GM19395 (cell line): ENCODE measurements around the gene MAN1A2.
"Not testable (repeated sequence)": the region's sequence is repeated elsewhere in the genome, so short reads cannot be mapped to it uniquely, and the experiment has no call there.

Experiments used
- ATAC-seq: cut with Tn5 transposase; IDR thresholded peaks from one replicate; pipeline ENCODE4 v1.9.1; 2021; ENCODE audit warnings: mild to moderate bottlenecking, moderate library complexity; ENCODE audit not compliant: unreplicated experiment

MAN1A2 gene

GRCh38 chr1:117555806-117556205 is 188.6 kb downstream of the MAN1A2 start:
- ATAC-seq = no peak

DNA sequence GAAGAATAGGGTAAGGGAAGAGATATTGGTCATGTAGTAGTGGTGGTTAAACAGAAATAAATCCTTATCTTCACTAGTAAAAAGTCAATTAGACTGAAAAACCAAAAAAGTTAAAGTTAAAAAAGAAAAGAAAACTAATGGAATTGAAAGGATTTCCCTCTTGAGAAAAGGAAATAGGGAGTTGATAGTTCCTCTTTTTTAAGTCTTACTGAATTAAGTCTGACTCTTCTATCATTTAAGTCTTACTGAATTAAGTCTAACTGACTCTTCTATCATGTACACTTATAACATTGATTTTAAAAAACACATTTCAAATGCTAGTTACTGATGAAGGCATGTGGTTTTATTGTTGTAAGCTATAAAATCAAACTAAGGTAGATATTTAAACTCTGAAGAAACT is 189.1 kb downstream of the MAN1A2 start:
- no peak for ATAC-seq

DNA sequence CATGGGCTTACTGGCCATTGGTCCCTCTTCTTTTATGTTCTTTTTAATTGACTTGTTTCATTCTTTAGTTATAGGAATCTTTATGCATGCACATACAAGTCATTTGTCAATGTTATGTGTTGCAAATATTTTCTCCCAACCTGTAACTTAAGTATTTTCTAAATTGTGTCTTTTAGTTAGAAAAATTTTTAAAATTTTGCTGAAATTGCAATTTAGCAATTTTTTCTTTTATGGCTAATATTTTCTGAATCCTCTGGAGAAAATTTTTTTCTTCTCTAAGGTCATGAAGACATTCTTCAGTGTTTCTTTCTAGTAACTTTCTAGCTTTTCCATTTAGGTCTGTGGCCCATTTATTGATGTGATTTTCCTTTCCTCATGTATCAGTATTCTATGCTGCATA is 189.7 kb downstream of the MAN1A2 start:
- no peak for ATAC-seq

DNA sequence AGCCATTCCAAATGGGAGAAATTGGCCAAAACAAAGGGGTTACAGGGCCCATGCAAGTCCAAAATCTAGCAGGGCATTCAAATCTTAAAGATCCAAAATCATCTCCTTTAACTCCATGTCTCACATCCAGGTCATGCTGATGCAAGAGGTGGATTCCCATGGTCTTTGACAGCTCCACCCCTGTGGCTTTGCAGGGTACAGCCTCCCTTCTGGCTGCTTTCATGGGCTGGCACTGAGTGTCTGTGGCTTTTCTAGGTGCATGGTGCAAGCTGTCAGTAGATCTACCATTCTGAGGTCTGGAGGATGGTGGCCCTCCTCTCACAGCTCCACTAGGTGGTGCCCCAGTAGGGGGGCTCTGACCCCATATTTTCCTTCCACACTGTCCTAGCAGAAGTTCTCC is 191.2 kb downstream of the MAN1A2 start:
- not testable (repeated sequence) for ATAC-seq

- no peak for ATAC-seq
These were observed 191.9 kb downstream of the MAN1A2 start for GRCh38 chr1:117559139-117559538.

- ATAC-seq = no peak
These were observed 192.7 kb downstream of the MAN1A2 start for GRCh38 chr1:117559985-117560384.

DNA sequence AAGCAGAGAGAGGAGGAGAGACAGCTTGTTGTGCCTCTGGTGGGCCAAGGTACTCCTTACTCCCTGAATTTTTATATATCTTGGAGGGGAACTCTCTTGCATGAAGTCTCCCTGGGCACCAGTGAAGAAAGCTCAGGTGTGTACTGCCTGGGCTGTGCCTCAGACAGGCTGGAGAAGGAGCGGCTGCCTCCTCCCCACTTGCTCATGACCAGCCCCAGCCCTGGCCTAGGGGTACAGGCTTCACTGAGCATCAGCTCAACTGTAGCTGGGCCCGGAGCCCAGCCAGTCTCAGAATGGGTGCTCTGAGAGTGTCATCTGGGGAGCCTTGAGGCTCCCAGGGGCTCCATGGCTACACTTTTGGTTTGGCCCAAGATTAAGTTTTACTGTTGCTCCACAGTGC is 193.8 kb downstream of the MAN1A2 start:
- no peak for ATAC-seq

DNA sequence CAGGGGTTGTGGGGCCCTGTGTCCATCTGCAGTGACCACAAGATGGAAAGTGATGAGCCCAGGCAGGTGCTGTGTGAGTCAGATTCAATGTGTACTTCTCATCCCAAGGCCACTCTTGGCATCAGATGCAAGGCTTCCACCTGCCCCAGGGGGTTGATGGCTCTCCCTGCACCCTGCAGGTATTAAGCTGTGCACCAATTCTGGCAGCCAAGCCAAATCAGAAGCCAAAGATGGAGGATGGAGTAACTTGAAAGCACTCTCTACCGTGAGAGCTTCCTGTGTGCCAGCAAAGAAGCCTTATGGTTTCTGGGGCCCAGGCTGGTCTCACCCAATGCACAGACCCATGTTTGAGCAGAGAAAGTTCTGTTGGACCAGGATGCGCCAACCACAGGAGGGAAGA is 194.3 kb downstream of the MAN1A2 start:
- no peak for ATAC-seq

GRCh38 chr1:117562581-117563491 is 195.6 kb downstream of the MAN1A2 start:
- no peak for ATAC-seq

GRCh38 chr1:117563492-117563875 is 196.2 kb downstream of the MAN1A2 start:
- ATAC-seq = no peak

- ATAC-seq = no peak
These were observed 197.2 kb downstream of the MAN1A2 start for GRCh38 chr1:117564227-117565075.

DNA sequence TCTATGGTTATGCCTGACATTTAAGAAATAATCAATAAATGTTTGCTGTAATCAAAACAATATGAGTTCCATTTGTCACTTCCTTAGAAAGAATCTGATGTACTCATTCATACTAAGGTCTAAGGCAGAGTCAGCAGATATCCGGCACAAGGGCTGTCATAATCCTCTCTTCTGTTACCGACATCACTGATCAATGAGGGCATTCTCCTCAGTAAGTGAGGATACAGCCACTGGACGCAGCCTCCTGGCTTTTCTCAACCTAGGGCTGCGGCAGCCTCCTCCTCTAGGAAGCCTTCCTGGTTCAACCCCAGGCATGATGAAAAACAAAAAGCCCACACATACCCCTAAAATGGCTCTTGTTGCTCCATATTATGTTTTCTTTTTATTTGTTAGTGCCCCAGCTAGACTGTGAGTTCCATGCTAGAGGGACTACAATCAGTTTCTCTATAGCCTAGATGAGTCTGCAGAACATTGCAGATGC is 197.9 kb downstream of the MAN1A2 start:
- ATAC-seq = no peak

DNA sequence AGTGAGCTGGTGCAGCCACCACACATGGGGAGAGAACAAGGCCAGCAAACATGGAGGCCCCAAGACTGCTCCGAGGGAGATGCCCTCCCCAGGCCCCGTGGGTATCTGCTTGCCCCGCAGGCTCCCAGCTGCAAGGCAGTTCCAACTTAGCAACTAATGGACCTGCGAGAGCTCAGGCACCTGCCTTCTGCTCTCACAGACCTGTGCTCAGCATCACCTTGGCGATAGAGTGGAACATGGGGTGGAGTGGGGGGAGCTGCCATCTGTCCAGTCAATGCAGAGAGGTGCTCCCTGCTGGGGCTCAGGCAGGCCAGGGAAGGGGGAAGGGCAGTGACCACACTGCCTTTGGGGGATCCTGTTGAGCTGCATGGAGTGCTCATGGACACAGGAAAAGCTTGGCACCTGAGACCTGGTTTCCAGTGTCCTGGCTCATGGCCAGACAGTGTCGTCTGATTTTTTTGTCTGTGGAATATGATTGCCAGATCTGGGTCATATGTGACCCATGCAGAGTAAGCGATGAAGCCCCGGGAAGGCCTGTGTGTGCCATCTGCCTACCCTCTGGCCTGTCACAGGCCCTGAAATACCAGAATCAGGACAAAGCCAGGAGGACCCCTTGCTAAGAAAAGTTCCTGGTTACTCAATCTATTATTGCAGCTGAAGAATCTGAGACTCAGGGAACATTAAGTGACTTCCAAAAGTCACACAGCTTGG is 198.7 kb downstream of the MAN1A2 start:
- ATAC-seq = no peak

- no peak for ATAC-seq
These were observed 199.3 kb downstream of the MAN1A2 start for GRCh38 chr1:117566556-117566955.

DNA sequence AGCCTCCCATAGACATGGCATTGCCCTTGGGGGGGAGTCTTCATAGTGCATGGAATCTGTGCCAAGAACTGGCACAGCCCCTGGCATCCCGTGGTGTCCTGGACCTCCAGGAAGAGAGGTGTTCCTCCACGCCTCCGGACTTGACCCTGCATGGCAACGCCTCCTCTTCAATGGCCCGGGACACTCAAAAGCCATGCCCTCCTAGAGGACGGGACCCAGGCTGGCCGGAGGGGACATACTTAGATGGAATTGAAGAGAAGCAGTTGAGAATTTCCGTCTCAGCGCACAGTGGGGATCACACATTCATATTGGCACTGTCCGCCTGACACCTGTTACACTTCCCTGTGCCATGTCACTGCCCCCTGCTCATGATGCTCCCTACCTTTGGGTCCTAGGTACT is 200.2 kb downstream of the MAN1A2 start:
- no peak for ATAC-seq

DNA sequence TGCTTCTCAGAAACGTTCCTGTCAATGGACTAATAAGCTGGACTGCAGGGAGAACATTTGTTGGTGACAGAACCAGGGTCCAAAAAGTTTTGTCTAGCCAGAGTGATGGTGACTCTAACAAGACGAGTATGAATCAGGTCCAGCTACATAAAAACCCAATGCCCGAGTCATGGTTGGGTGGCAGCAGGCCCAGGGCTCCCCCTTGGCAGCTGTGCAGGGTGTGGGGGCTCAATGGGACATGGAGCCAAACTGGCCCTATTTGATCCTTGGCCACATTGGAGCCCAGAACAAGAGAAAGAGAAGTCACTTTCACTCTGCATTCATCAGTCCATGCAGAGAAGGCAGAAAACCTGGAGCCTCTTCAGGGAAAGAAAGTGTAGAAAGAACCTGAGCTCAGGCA is 200.7 kb downstream of the MAN1A2 start:
- no peak for ATAC-seq

DNA sequence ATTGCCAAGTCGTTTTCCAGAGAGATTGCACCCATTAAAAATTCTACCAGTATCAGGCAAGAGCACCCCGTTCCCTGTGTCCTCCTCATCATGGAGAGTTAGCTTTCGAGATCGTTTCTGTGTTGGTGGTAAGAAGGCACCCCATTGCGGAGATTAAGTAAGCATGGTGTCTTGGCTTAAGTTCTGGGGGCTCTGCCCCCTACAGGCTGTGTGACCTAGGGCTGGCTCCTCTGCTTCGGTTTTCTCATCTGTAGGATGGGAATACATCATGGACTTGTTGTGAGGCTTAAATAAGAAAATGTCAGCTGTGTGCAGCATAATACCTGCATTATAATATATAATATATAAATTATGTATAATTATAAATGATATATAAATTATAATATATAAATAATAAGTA is 201.8 kb downstream of the MAN1A2 start:
- ATAC-seq = no peak

DNA sequence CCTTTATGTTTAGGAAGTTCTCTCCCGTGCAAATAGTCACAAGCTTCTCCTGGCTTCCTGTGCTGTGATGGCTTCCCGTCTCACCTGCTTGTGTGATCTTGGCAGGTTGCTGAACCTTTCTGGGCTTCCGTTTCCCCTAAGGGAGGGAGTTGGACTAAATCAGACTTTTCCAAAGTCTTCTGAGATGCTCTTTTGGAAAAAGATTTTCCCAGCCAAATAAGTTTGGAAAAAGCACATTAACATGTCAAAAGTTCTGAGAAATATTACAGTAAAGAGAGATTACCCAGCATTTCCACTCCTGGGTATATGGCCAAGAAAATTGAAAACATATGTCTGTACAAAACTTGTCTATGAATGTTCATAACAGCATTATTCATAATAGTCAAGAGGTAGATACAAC is 202.6 kb downstream of the MAN1A2 start:
- ATAC-seq = no peak

- no peak for ATAC-seq
These were observed 203.8 kb downstream of the MAN1A2 start for GRCh38 chr1:117570988-117571409.

DNA sequence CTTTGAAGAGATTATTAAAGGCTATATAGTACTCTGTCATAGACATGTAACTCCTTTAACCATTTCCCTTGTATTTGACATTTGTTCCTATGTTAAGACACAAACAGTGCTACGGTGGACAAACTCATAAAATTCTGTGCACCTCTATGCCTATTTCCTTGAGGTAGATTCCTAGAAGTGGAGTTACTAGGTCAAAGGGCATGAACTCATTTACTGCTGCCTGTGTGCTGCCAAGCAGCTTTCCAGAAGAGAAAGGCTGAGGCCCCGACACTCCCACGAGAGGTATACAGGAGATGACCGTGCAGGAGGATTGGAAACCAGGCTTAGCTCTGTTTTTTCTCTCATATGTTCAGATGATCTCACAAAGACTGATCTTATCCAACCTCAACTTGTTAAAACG is 204.2 kb downstream of the MAN1A2 start:
- ATAC-seq = no peak

DNA sequence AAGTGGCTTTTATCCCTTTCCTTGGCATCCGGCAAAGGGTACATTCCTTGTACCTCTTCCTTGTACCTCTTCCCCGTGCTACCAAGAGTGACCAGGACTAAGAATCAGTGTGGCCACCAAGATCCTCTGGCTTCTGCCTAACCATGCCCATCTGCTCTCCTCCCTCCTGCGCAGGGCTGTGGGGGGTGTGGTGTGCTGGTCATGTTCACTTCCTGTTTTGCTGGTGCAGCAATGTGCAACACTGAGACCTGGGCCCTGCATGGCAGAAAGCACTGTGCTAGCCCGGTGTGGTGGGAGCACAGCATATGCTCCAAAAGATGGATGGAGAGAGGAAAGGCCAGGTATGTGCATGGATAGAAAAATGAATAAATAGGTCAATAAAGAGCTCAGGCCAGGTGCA is 205.3 kb downstream of the MAN1A2 start:
- peak; percentile 54 for ATAC-seq
